Stimulated activated effector memory CD8-positive, alpha-beta T cell treated with anti-CD3 and anti-CD28 coated beads, Interleukin-12 subunit alpha, Interleukin-12 subunit beta, amount 100 ng/mL, for 72 hours (primary cell): Measurements from ENCODE around the gene PIK3IP1.

Experiments
- ATAC-seq: fragments of 150-1000 bp; cut with Tn5 transposase; 2 replicates; pipeline ENCODE4 v1.10.0; 2021
- DNase-seq, 2 donors: peaks; one replicate each; pipeline ENCODE4 v3.0.0; 2021 to 2022; ENCODE audit warnings: low spot score in 2 of 2
- H3K27ac Mint-ChIP-seq: one replicate; pipeline ENCODE4 v1.8.0; 2022; ENCODE audit warnings: mild to moderate bottlenecking, mixed read lengths
- H3K36me3 Mint-ChIP-seq: one replicate; pipeline ENCODE4 v1.8.0; 2022; ENCODE audit warnings: mild to moderate bottlenecking, mixed read lengths
- H3K4me1 Mint-ChIP-seq: one replicate; pipeline ENCODE4 v1.8.0; 2022; ENCODE audit warnings: mixed read lengths
- H3K4me3 Mint-ChIP-seq: one replicate; pipeline ENCODE4 v1.8.0; 2022; ENCODE audit warnings: mild to moderate bottlenecking, mixed read lengths
- H3K9me3 Mint-ChIP-seq: one replicate; pipeline ENCODE4 v1.8.0; 2022; ENCODE audit warnings: mixed read lengths

Gene PIK3IP1

DNA sequence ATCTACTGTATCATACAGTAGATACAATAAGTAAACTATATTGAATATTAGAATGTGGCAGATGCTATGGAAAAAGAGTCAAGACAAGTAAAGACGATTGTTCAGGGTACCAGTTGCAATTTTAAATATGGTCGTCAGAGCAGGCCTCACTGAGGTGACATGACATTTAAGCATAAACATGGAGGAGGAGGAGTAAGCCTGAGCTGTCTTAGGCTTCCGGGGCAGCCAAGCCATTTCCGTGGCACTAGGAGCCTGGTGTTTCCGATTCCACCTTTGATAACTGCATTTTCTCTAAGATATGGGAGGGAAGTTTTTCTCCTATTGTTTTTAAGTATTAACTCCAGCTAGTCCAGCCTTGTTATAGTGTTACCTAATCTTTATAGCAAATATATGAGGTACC is 14.5 kb downstream of the PIK3IP1 start:
- no peaks in the 10 kb centered on the region for H3K9me3 Mint-ChIP-seq
- H3K36me3 Mint-ChIP-seq: peaks cover 86% of the 10 kb centered on the region
- peaks cover 35% of the 10 kb centered on the region for H3K4me1 Mint-ChIP-seq
- H3K4me3 Mint-ChIP-seq: no peak overlapping the region
- DNase-seq (no peak), ATAC-seq (no peak)
- peak overlapping the region; percentile 91 for H3K27ac Mint-ChIP-seq

GRCh38 chr22:31276426-31277167 is 15.7 kb downstream of the PIK3IP1 start:
- H3K9me3 Mint-ChIP-seq: no peaks in the 10 kb centered on the region
- H3K27ac Mint-ChIP-seq: no peak overlapping the region
- peaks cover 74% of the 10 kb centered on the region for H3K36me3 Mint-ChIP-seq
- ATAC-seq (no peak), DNase-seq (no peak)
- H3K4me3 Mint-ChIP-seq: no peak overlapping the region
- peaks cover 32% of the 10 kb centered on the region for H3K4me1 Mint-ChIP-seq

DNA sequence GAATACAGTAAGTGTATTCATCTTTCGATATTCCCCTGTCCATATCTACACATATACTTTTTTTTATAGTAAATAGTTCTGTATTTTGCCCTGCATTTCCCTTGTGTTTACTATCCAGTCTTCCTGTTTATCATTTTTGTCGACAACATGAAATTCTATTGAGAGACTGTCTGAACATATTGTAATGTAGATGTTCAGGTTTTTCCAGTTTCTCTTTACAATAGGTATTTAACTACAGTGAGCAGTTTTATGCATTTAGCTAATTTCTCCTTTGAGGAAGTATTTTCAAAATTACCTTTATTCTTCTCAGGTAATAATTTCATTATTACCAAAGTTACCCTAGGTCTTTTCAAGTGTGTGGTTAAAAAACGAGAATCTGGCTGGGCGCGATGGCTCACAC is 16.7 kb downstream of the PIK3IP1 start:
- Mint-ChIP-seq H3K36me3 (peaks cover 64% of the 10 kb centered on the region), H3K27ac (peak overlapping the region; percentile 86), H3K4me3 (no peak overlapping the region), H3K9me3 (no peaks in the 10 kb centered on the region), H3K4me1 (peaks cover 40% of the 10 kb centered on the region)
- DNase-seq (no peak), ATAC-seq (no peak)

DNA sequence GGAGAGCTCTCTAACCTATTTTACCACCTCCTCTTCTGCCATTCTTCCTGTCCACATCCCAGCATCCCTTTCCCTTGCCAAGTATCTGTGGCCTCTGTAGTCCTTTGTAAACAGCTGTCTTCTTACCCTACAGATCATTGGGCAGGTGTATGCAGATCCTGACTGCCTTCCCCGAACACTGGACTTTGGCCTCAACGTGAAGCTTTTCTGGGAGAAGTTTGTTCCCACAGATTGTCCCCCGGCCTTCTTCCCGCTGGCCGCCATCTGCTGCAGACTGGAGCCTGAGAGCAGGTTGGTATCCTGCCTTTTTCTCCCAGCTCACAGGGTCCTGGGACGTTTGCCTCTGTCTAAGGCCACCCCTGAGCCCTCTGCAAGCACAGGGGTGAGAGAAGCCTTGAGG is 17.3 kb downstream of the PIK3IP1 start:
- H3K9me3 Mint-ChIP-seq: no peaks in the 10 kb centered on the region
- DNase-seq: no peak
- peak overlapping the region; percentile 86 for H3K27ac Mint-ChIP-seq
- peaks cover 58% of the 10 kb centered on the region for H3K36me3 Mint-ChIP-seq
- H3K4me3 Mint-ChIP-seq: no peak overlapping the region
- ATAC-seq: no peak
- H3K4me1 Mint-ChIP-seq: peaks cover 40% of the 10 kb centered on the region

DNA sequence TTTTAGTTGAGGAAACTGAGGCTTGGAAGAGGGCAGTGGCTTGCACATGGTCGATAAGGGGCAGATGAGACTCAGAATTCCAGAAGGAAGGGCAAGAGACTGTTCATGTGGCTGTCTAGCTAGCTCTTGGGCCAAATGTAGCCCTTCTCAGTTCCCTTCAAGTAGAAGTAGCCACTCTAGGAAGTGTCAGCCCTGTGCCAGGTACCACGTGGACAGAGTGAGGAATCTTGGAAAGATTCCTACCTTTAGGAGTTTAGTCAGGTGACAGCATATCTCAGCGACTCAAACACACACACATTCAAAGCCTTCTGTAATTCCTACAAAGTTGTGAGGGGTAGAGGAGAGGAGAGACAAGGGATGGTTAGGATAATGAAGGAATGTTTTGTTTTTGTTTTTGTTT is 18.3 kb downstream of the PIK3IP1 start:
- peaks cover 36% of the 10 kb centered on the region for H3K4me1 Mint-ChIP-seq
- peak overlapping the region; percentile 86 for H3K27ac Mint-ChIP-seq
- no peak overlapping the region for H3K4me3 Mint-ChIP-seq
- H3K36me3 Mint-ChIP-seq: peaks cover 56% of the 10 kb centered on the region
- no peak for ATAC-seq
- DNase-seq: no peak
- H3K9me3 Mint-ChIP-seq: no peaks in the 10 kb centered on the region

- DNase-seq (peak in 1 of 2 donors; percentile 62), ATAC-seq (peak; percentile 75)
- no peaks in the 10 kb centered on the region for H3K9me3 Mint-ChIP-seq
- peak overlapping the region; percentile 29 for H3K27ac Mint-ChIP-seq
- peaks cover 55% of the 10 kb centered on the region for H3K36me3 Mint-ChIP-seq
- no peak overlapping the region for H3K4me3 Mint-ChIP-seq
- H3K4me1 Mint-ChIP-seq: peaks cover 24% of the 10 kb centered on the region
Observed at GRCh38 chr22:31272522-31273446, 19.5 kb downstream of the PIK3IP1 start.

DNA sequence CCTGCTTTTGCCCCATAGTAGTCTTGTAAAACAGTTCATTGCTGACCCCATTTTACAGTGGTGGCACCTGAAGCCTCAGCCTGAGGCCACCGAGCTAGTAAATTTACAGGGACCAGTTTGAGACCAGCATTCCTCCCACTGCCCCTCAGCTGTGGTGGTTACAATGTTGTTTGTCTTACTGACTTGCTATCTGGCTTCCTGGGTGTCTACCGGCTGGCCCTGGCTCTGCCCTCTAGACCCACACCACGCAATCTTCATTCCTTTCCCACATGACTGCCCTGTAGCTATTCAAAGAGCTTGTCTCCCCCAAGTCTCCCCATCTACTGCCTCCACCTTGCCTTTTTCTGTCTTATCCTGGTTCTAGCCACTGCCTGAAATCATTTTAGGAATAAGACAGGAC is 20.8 kb downstream of the PIK3IP1 start:
- DNase-seq (no peak), ATAC-seq (no peak)
- H3K27ac Mint-ChIP-seq: peak overlapping the region; percentile 78
- no peak overlapping the region for H3K4me3 Mint-ChIP-seq
- peaks cover 54% of the 10 kb centered on the region for H3K36me3 Mint-ChIP-seq
- no peaks in the 10 kb centered on the region for H3K9me3 Mint-ChIP-seq
- H3K4me1 Mint-ChIP-seq: peaks cover 24% of the 10 kb centered on the region

DNA sequence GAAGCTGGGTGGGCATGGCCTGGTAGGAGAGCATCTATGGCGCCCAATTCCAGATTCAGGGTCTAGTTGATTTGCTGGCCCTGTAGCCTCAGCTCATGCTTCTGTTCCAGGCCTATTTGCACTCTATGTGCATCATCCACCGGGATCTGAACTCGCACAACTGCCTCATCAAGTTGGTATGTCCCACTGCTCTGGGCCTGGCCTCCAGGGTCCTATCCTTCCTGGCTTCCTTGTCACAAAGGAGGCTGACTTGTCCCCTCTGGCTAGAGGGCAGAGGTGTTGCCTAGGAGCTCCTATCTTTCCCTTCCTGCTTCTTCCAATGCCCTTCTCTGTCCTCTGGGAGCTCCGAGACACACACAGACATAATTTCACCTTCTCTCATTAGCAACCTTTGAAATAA is 21.3 kb downstream of the PIK3IP1 start:
- Mint-ChIP-seq H3K4me3 (no peak overlapping the region), H3K9me3 (no peaks in the 10 kb centered on the region), H3K36me3 (peaks cover 53% of the 10 kb centered on the region), H3K4me1 (peaks cover 24% of the 10 kb centered on the region), H3K27ac (peak overlapping the region; percentile 78)
- no peak for DNase-seq
- no peak for ATAC-seq

DNA sequence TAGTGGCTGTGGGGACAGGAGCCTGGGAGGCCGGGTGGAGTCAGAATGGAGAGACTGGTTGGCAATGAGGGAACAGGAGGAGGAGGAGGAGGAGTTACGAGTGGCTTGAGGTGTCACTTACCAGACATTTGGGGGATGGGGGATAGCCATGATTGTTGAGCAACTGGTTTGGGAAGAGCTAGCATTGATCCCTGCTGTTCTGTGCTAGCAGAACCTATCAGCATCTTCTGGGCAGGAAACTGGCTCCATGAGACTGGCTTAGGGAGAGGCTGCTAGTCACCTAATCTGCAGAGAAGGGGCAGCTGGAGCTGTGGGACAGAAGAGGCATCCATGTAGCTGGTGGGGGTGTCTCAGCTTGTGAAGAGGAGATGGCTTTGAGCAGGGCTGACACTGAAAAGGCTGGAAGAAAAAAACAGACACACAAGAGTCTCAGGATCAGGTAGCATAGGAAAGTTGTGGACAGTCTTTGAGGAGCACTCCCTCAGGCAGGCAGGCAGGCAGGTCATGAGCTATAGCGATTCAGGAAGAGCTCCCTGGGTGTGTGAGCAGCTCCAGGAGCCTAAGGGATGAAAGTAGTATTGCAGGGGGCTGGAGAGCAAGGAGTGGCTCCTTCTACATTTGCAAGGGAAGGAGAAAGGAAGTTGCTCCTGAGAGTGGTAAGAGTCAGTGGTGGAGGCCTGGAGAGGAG is 22.3 kb downstream of the PIK3IP1 start:
- H3K4me3 Mint-ChIP-seq: no peak overlapping the region

DNA sequence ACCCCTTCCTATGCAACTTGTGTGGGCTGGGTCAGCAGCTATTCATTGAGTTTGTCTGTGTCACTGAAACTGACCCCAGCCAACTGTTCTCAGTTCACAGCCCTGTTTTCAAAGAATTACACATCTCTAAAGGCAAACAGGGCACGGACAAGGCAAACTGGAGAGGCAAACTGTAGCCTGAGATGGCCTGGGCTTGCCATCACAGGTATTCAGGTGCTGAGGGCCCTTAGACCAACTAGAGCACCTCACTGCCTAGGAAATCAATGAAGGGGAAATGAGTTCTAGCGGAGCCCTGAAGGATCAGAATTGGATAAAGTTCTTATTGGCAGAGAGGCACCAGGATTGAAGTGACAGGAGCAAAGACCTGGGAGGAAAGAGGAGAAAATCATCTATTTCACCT is 24.0 kb downstream of the PIK3IP1 start:
- Mint-ChIP-seq H3K27ac (peak overlapping the region; percentile 72), H3K4me1 (peaks cover 24% of the 10 kb centered on the region), H3K9me3 (no peaks in the 10 kb centered on the region), H3K36me3 (peaks cover 51% of the 10 kb centered on the region), H3K4me3 (no peak overlapping the region)
- DNase-seq (no peak), ATAC-seq (no peak)

More for the DNA sequence above, 22.3 kb downstream of the PIK3IP1 start:
- no peaks in the 10 kb centered on the region for H3K9me3 Mint-ChIP-seq
- ATAC-seq: no peak
- H3K36me3 Mint-ChIP-seq: peaks cover 53% of the 10 kb centered on the region
- H3K4me1 Mint-ChIP-seq: peaks cover 24% of the 10 kb centered on the region
- peak overlapping the region; percentile 78 for H3K27ac Mint-ChIP-seq
- no peak for DNase-seq

DNA sequence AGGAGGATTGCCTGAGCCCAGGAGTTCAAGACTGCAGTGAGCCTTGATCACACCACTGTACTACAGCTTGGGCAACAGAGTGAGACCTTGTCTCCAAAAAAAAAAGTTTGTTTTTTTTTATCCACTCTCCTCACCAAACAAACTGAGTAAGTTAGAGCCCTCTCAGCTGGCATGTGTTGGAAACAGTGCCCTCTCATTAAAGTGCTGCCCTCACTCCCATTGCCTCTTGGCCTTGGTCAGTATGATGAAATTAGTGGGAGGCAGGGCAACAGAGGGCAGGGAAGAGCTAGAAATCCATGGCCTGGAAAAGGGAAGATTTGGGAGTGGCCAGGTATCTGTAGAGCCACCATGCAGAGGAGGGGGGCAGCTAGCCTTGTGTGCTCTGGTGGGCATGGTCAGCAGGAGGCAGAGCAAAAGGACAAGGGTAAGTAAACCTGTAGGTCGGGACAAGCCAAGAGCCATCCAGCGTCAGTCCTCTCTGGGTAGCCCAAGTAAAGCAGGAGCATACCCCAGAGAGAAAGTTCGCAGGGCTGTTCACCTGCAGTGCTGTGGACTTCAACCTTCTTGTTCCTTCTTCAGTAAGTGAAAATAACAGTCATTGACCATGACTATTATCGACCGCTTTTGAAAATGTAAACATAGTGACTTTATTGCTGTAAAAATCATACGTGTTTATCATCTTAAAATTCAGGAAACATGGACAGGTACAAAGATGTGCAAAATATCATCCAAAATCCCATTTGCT is 28.2 kb downstream of the PIK3IP1 start:
- Mint-ChIP-seq H3K27ac (peak overlapping the region; percentile 32), H3K4me3 (no peak overlapping the region), H3K9me3 (no peaks in the 10 kb centered on the region), H3K36me3 (peaks cover 80% of the 10 kb centered on the region), H3K4me1 (no peaks in the 10 kb centered on the region)
- DNase-seq (no peak), ATAC-seq (no peak)

DNA sequence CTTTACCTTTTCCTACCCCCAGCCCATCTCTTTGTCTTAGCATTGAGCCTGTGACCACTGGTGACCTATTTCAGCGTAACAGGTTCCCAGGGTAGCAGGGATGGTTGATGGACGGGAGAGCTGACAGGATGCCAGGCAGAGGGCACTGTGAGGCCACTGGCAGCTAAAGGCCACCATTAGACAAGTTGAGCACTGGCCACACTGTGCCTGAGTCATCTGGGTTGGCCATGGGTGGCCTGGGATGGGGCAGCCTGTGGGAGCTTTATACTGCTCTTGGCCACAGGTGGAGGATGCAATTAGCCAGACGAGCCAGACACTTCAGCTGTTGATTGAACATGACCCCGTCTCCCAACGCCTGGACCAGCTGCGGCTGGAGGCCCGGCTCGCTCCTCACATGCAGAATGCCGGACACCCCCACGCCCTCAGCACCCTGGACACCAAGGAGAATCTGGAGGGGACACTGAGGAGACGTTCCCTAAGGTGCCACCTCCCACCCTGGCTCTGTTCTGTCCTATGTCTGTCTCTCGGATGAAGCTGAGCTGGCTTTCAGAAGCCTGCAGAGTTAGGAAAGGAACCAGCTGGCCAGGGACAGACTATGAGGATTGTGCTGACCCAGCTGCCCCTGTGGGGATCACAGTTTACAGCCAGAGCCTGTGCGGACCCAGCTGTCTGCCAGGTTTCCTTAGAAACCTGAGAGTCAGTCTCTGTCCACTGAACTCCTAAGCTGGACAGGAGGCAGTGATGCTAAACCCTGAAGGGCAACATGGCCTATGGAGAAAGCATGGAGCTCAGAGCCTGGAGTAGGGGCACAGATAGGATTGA is 29.8 kb downstream of the PIK3IP1 start:
- DNase-seq: no peak
- Mint-ChIP-seq H3K9me3 (no peaks in the 10 kb centered on the region), H3K4me1 (no peaks in the 10 kb centered on the region), H3K36me3 (peaks cover 81% of the 10 kb centered on the region), H3K27ac (peak overlapping the region; percentile 29), H3K4me3 (no peak overlapping the region)
- ATAC-seq: no peak

GRCh38 chr22:31260474-31260856 is 31.8 kb downstream of the PIK3IP1 start:
- H3K36me3 Mint-ChIP-seq: peaks cover 67% of the 10 kb centered on the region
- no peak for ATAC-seq
- no peak overlapping the region for H3K4me3 Mint-ChIP-seq
- peaks cover 3% of the 10 kb centered on the region for H3K4me1 Mint-ChIP-seq
- no peak for DNase-seq
- peak overlapping the region; percentile 6 for H3K27ac Mint-ChIP-seq
- no peaks in the 10 kb centered on the region for H3K9me3 Mint-ChIP-seq

DNA sequence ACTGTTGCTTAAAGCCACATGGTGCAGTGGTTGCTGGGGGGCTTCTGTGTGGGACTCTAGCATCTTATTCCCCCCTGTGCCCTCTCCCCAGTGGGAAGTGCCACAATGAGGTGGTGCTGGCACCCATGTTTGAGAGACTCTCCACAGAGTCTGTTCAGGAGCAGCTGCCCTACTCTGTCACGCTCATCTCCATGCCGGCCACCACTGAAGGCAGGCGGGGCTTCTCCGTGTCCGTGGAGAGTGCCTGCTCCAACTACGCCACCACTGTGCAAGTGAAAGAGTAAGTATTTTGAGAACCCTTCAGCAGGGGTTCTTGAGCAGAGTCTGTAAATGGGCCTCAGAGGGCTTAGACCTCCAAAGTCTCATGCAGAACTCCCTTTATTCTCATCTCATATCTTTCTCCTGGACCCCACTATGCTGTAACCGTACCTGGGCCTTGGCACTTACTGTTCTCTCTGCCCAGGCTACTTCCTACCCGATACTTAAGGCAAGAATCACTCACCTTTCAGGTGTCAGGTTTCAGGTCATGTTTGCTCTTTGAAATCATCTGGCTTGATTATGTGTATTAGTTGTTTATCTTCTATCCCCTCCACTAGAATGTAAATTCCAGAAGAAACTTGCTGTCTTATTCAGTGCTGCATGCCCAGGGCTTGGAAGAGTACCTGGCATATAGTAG is 32.4 kb downstream of the PIK3IP1 start:
- ATAC-seq (no peak), DNase-seq (no peak)
- H3K9me3 Mint-ChIP-seq: no peaks in the 10 kb centered on the region
- H3K4me3 Mint-ChIP-seq: no peak overlapping the region
- peaks cover 62% of the 10 kb centered on the region for H3K36me3 Mint-ChIP-seq
- H3K4me1 Mint-ChIP-seq: peaks cover 8% of the 10 kb centered on the region
- H3K27ac Mint-ChIP-seq: peak overlapping the region; percentile 6
